Measurements from ENCODE around the gene CNIH1. TPM values are rescaled to one million over a fixed set of nuclear protein-coding genes. Genes with fewer than 3 reads are reported as not detected.

CNIH1 gene
- total and polyA plus RNA-seq, 9 donors, result 53.5 to 203 (median 67.0) TPM

- DNase-seq, result no peak
- TF ChIP-seq CTCF (IDR thresholded peaks at IDR 0.05), result no peak
- TF ChIP-seq POLR2A (IDR thresholded peaks at IDR 0.05), result no peak
- no peak for TF ChIP-seq EP300 (IDR thresholded peaks at IDR 0.05)
- Histone ChIP-seq H3K36me3 (no peaks in the 10 kb centered on the region), H3K9me3 (no peaks in the 10 kb centered on the region), H3K27ac (no peak overlapping the region), H3K4me1 (ENCODE audit: insufficient read depth) (no peaks in the 10 kb centered on the region), H3K4me3 (no peak overlapping the region), H3K27me3 (no peaks in the 10 kb centered on the region)
- intact Hi-C loops (cut with DNase I), result no loop called here
- 85 to 91% (median 87%) methylated on average over 3 of the region's 3 CpGs for WGBS, 3 donors
Measured at GRCh38 chr14:54451961-54452360, 10.8 kb upstream of the CNIH1 start.

DNA sequence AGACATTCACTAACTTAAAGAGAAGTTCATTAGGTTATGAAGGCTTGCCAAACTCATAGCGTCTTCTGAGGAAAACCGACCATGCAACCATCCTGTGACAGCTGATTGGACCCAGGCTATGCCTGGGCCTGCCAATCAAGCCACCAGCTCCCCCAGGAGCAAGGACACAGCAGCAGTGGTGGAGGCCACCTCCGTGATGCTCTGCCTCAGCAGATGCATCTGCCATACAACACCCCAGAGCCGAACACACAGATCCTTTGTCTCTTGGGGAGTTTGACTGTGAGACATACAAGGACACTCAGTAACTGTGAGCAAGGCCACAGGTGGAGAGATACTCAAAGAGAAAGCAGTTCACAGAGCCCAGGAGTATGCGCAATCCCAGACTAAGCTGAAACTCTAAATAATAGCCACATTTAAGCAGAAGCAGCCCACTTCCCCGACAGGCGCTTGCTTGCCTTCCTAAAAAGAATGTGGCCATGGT, 10.0 kb upstream of the CNIH1 start:
- no peaks in the 10 kb centered on the region for H3K27me3 ChIP-seq
- WGBS, 3 donors, result 60 to 72% (median 68%) methylated on average over 7 of the region's 7 CpGs
- no peaks in the 10 kb centered on the region for H3K36me3 ChIP-seq
- no peak for DNase-seq
- TF ChIP-seq CTCF (IDR thresholded peaks at IDR 0.05) (no peak), EP300 (IDR thresholded peaks at IDR 0.05) (no peak), POLR2A (IDR thresholded peaks at IDR 0.05) (no peak)
- intact Hi-C loops (cut with DNase I), result no loop called here
- H3K27ac ChIP-seq, result no peak overlapping the region
- peaks cover 3% of the 10 kb centered on the region for H3K4me1 ChIP-seq (ENCODE audit: insufficient read depth)
- no peak overlapping the region for H3K4me3 ChIP-seq
- H3K9me3 ChIP-seq, result no peaks in the 10 kb centered on the region

DNA sequence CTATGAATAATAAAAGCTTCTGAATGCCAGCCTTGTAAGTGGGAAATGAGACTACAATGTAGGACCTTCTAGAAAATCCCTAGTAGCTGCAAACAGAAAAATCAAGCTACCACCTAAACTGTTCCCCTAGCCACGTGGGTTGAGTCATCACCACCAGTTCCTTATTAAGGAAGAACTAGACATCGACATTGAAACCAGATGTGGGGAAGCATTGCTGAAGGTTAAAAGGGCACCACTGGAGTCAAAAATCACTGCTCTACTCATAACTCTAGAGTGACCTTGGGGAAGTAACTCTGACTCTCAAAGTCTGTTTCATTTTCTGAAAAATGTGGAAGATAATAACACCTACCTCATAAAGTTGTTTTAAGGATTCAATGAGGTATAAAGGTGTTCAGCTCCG, 9.4 kb upstream of the CNIH1 start:
- DNase-seq, result no peak
- H3K4me1 ChIP-seq (ENCODE audit: insufficient read depth), result peaks cover 5% of the 10 kb centered on the region

GRCh38 chr14:54447231-54447692, 6.1 kb upstream of the CNIH1 start:
- 94 to 95% (median 95%) methylated on average over 8 of the region's 8 CpGs for WGBS, 3 donors
- intact Hi-C loops (cut with DNase I), result no loop called here

More for the DNA sequence above, 9.4 kb upstream of the CNIH1 start:
- no peaks in the 10 kb centered on the region for H3K36me3 ChIP-seq
- H3K27me3 ChIP-seq, result no peaks in the 10 kb centered on the region
- intact Hi-C loops (cut with DNase I), result no loop called here
- no peak overlapping the region for H3K27ac ChIP-seq
- TF ChIP-seq EP300 (IDR thresholded peaks at IDR 0.05) (no peak), CTCF (IDR thresholded peaks at IDR 0.05) (no peak), POLR2A (IDR thresholded peaks at IDR 0.05) (no peak)
- H3K9me3 ChIP-seq, result no peaks in the 10 kb centered on the region
- H3K4me3 ChIP-seq, result no peak overlapping the region
- WGBS, 3 donors, result 8 to 12% (median 10%) methylated on average over 3 of the region's 3 CpGs

GRCh38 chr14:54446161-54446693, 5.1 kb upstream of the CNIH1 start:
- intact Hi-C loops (cut with DNase I), result no loop called here
- 3 to 7% (median 4%) methylated on average over 5 of the region's 5 CpGs for WGBS, 3 donors
- H3K9me3 ChIP-seq, result no peaks in the 10 kb centered on the region
- H3K27ac ChIP-seq, result no peak overlapping the region
- no peak overlapping the region for H3K4me3 ChIP-seq
- no peaks in the 10 kb centered on the region for H3K27me3 ChIP-seq
- peaks cover 5% of the 10 kb centered on the region for H3K4me1 ChIP-seq (ENCODE audit: insufficient read depth)
- peak; percentile 29 to 69 (median 55) for DNase-seq
- H3K36me3 ChIP-seq, result no peaks in the 10 kb centered on the region
- TF ChIP-seq EP300 (IDR thresholded peaks at IDR 0.05), result no peak
- TF ChIP-seq CTCF (IDR thresholded peaks at IDR 0.05), result no peak
- no peak for TF ChIP-seq POLR2A (IDR thresholded peaks at IDR 0.05)

More at GRCh38 chr14:54447231-54447692, 6.1 kb upstream of the CNIH1 start:
- H3K36me3 ChIP-seq, result no peaks in the 10 kb centered on the region
- H3K27ac ChIP-seq, result no peak overlapping the region
- peaks cover 5% of the 10 kb centered on the region for H3K4me1 ChIP-seq (ENCODE audit: insufficient read depth)
- no peaks in the 10 kb centered on the region for H3K27me3 ChIP-seq
- no peak for DNase-seq
- H3K4me3 ChIP-seq, result no peak overlapping the region
- no peaks in the 10 kb centered on the region for H3K9me3 ChIP-seq
- TF ChIP-seq POLR2A (IDR thresholded peaks at IDR 0.05), result no peak

Data from ovary (tissue), 9 donors.